Measurements from ENCODE around the gene COX4I2.

The COX4I2 gene

GRCh38 chr20:31679357-31680285 lies 41.9 kb downstream of the COX4I2 start:
- Histone ChIP-seq H3K9me3 (ENCODE audit: control insufficient read depth, insufficient read depth, low read depth, low read length) (no peaks in the 10 kb centered on the region), H3K27ac (ENCODE audit: extremely low read depth, low read depth, low read length) (no peak overlapping the region), H3K36me3 (ENCODE audit: control insufficient read depth in 2 of 2, insufficient read depth in 1 of 2, low read length in 2 of 2) (no peaks in the 10 kb centered on the region; a peak in 1 of 3 replicates), H3K4me3 (ENCODE audit: low read depth, low read length) (no peak overlapping the region), H3K4me1 (ENCODE audit: control insufficient read depth, insufficient read depth, low read length) (peaks cover 7% of the 10 kb centered on the region)
- ChIA-PET CTCF (interaction anchor here (0.7 to 1.5 kb wide), 3 partner anchors 10 to 15 kb away, joined by 3 to 6 read pairs (median 4); no protein-coding TSS in a partner anchor), POLR2A (no interaction called here)
- TF ChIP-seq ZNF692 (tag by site-specific recombination; IDR thresholded peaks at IDR 0.05) (no peak), KLF9 (tag by site-specific recombination; IDR thresholded peaks at IDR 0.05; ENCODE audit: low read depth) (no peak), SCRT1 (tag by site-specific recombination; IDR thresholded peaks at IDR 0.05; ENCODE audit: borderline replicate concordance) (no peak), ZNF292 (tag by site-specific recombination; IDR thresholded peaks at IDR 0.05; ENCODE audit: borderline replicate concordance, low read depth) (no peak), GLIS1 (tag by site-specific recombination; IDR thresholded peaks at IDR 0.05) (no peak), ZNF433 (tag by site-specific recombination; IDR thresholded peaks at IDR 0.05; ENCODE audit: low read depth) (no peak), ZNF621 (tag by site-specific recombination; IDR thresholded peaks at IDR 0.05) (no peak), TSHZ1 (tag by site-specific recombination; IDR thresholded peaks at IDR 0.05; ENCODE audit: borderline replicate concordance) (no peak), SALL2 (tag by site-specific recombination; IDR thresholded peaks at IDR 0.05; ENCODE audit: borderline replicate concordance) (no peak), ZNF274 (IDR thresholded peaks at IDR 0.05; ENCODE audit: low read length) (no peak), ZNF274 (tag by site-specific recombination; IDR thresholded peaks at IDR 0.05; ENCODE audit: borderline replicate concordance) (no peak), ZNF792 (tag by site-specific recombination; IDR thresholded peaks at IDR 0.05) (no peak), YY2 (tag by site-specific recombination; IDR thresholded peaks at IDR 0.05) (no peak), ZBTB17 (tag by site-specific recombination; IDR thresholded peaks at IDR 0.05) (no peak), ZNF623 (tag by site-specific recombination; IDR thresholded peaks at IDR 0.05) (no peak), ZNF37A (tag by site-specific recombination; IDR thresholded peaks at IDR 0.05) (no peak), ZBTB1 (tag by site-specific recombination; IDR thresholded peaks at IDR 0.05) (no peak), OVOL3 (tag by site-specific recombination; IDR thresholded peaks at IDR 0.05) (no peak), ZFP69B (tag by site-specific recombination; IDR thresholded peaks at IDR 0.05) (no peak), KLF10 (tag by site-specific recombination; IDR thresholded peaks at IDR 0.05) (no peak)
